Camera-type eye (tissue), 1 donor: ENCODE measurements around the gene ODC1. TPM values are rescaled to one million over a fixed set of nuclear protein-coding genes. Genes with fewer than 3 reads are reported as not detected.

Experiments
- total RNA-seq: library from RNA; depleted of rRNA; stranded (reverse); fragments of >200 nt; gene quantifications from one replicate; pipeline ENCODE4 v1.2.3, GENCODE V29; 2014

The ODC1 gene
- 151 TPM for total RNA-seq

GRCh38 chr2:10447895-10448575, at the start of gene ODC1:
Gene ODC1, minus strand, starts transcription at chr2:10448327. Its CDS starts 3,295 bp downstream, at chr2:10445032.

Other genes with a start within 250 kb of the ODC1 start
- 25.2 TPM for gene HPCAL1, start 145.4 kb downstream of the ODC1 start, total RNA-seq
- 41.1 TPM for gene NOL10, start 241.6 kb upstream of the ODC1 start, total RNA-seq